Measurements from ENCODE around the gene ASPM. TPM values are rescaled to one million over a fixed set of nuclear protein-coding genes. Genes with fewer than 3 reads are reported as not detected.

The ASPM gene
- polyA plus RNA-seq, 1 of the 3 experiments (the other 2 are of a cell fraction), result 3.0 TPM

DNA sequence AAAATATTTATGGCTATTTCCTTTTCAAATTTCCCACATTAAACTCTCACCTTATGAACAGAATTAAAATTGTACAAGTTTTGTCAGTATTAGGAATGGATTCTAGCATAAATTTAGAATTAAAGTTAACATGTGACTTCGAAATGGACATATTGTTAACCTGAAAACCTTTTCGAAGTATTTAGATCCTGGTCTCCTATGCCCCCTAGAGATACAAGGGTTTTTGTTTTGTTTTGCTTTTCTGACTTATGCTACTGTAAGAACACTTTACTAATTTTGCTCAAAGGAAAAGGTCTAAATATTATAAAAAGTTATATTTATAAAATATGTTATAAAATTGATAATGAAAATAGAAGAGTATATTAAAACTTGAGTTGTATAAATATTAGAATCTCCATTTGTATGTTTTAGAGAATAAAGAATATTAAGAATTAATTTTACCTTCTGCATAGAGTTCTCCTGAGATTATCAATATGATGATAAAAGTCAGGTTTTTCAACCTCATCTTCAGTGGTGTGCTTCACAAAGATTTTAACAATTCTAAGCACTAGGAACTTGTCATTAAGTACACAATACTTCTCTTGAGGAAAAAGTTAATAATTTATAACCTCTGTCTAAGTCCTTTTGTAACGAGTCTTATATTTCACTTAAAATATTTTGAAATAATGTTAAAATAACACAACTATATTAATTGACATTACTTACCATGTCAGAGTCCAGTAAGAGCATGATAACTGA lies 79.6 kb downstream of the ASPM start, which contains the start of gene F13B:
Gene F13B, minus strand, starts transcription at position 542 of the 738 bp plus-strand sequence. Its CDS starts 37 bp downstream, at position 505.
- no peaks in the 10 kb centered on the region for H3K9me2 ChIP-seq
- H3K36me3 ChIP-seq (replicated peaks in 1 of 2; ENCODE audit: control insufficient read depth in 1 of 2, insufficient read depth in 2 of 2, low read length in 1 of 2), result no peaks in the 10 kb centered on the region
- no peak within 1 kb of the TSS for H3K4me3 ChIP-seq (ENCODE audit: low read depth in 2 of 2, low read length in 1 of 2)
- CTCF ChIA-PET, result interaction anchor here (1.0 kb wide), 1 partner anchor 29 kb away, joined by 3 read pairs; no protein-coding TSS in a partner anchor
- no peaks in the 10 kb centered on the region for H3K4me1 ChIP-seq (ENCODE audit: control insufficient read depth in 1 of 2, insufficient read depth in 2 of 2, low read depth in 1 of 2, low read length in 1 of 2)
- H4K20me1 ChIP-seq (ENCODE audit: insufficient read depth), result no peaks in the 10 kb centered on the region
- H3K4me2 ChIP-seq, result no peak within 1 kb of the TSS
- H3K27me3 ChIP-seq (ENCODE audit: insufficient read depth), result no peaks in the 10 kb centered on the region
- H3K9ac ChIP-seq, result no peak within 1 kb of the TSS
- no peaks in the 10 kb centered on the region for H3K79me2 ChIP-seq (ENCODE audit: insufficient read depth)
- no peaks in the 10 kb centered on the region for H3F3A ChIP-seq (replicated peaks; ENCODE audit: insufficient read depth)
- POLR2A ChIA-PET, result no interaction called here
- no peak for TF ChIP-seq GABPA (IDR thresholded peaks at IDR 0.05; ENCODE audit: low read depth)
- TF ChIP-seq, protein P1, sequence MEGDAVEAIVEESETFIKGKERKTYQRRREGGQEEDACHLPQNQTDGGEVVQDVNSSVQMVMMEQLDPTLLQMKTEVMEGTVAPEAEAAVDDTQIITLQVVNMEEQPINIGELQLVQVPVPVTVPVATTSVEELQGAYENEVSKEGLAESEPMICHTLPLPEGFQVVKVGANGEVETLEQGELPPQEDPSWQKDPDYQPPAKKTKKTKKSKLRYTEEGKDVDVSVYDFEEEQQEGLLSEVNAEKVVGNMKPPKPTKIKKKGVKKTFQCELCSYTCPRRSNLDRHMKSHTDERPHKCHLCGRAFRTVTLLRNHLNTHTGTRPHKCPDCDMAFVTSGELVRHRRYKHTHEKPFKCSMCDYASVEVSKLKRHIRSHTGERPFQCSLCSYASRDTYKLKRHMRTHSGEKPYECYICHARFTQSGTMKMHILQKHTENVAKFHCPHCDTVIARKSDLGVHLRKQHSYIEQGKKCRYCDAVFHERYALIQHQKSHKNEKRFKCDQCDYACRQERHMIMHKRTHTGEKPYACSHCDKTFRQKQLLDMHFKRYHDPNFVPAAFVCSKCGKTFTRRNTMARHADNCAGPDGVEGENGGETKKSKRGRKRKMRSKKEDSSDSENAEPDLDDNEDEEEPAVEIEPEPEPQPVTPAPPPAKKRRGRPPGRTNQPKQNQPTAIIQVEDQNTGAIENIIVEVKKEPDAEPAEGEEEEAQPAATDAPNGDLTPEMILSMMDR (IDR thresholded peaks at IDR 0.05), result 0 out of 2 replicates have a peak, but pooled peaks have one; percentile 19
- TF ChIP-seq RAD21 (IDR thresholded peaks at IDR 0.05; ENCODE audit: low read length), result peak; percentile 36
- no peak for DNase-seq
- WGBS (ENCODE audit: low lambda C conversion rate), result 42% methylated on average over 3 of the region's 3 CpGs
- H2AFZ ChIP-seq (ENCODE audit: low read depth), result no peak within 1 kb of the TSS
- H3K9me3 ChIP-seq, result no peaks in the 10 kb centered on the region; the same call in 1 of the 2 replicates
- H3K27ac ChIP-seq (ENCODE audit: low read depth in 2 of 2, low read length in 1 of 2), result no peak within 1 kb of the TSS

DNA sequence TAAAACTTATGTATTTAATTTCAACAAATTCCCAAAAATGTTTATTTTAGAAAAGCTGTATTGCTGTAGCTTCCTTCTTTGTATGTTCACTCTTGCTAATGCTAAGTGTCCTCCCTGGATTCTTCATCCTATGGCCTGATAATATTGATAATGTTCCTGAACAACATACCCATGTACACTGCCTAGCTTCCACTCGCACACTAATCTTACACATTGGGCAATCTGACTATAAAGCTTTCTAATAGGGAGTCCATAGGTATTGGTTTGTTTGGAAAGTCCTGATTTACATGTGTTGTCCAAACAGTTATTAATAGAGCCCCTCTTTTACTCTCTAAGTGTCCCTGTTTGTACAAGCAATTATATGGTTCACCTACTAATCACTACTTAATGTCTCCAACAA lies 80.2 kb downstream of the ASPM start:
- no peak overlapping the region for H3K27ac ChIP-seq (ENCODE audit: low read depth in 2 of 2, low read length in 1 of 2)
- H3K36me3 ChIP-seq (replicated peaks in 1 of 2; ENCODE audit: control insufficient read depth in 1 of 2, insufficient read depth in 2 of 2, low read length in 1 of 2), result no peaks in the 10 kb centered on the region
- H3K4me2 ChIP-seq, result no peak overlapping the region
- no peaks in the 10 kb centered on the region for H3K4me1 ChIP-seq (ENCODE audit: control insufficient read depth in 1 of 2, insufficient read depth in 2 of 2, low read depth in 1 of 2, low read length in 1 of 2)
- CTCF ChIA-PET, result interaction anchor here (1.0 kb wide), 2 partner anchors 29 to 290 kb away, joined by 3 read pairs; no protein-coding TSS in a partner anchor
- H3K27me3 ChIP-seq (ENCODE audit: insufficient read depth), result no peaks in the 10 kb centered on the region
- DNase-seq, result no peak
- H3K9me2 ChIP-seq, result no peaks in the 10 kb centered on the region
- H3K9me3 ChIP-seq, result no peaks in the 10 kb centered on the region
- H2AFZ ChIP-seq (ENCODE audit: low read depth), result no peak overlapping the region
- no peaks in the 10 kb centered on the region for H3F3A ChIP-seq (replicated peaks; ENCODE audit: insufficient read depth)
- no peak for TF ChIP-seq MXI1 (IDR thresholded peaks at IDR 0.05; ENCODE audit: low read depth, low read length)
- no peak for TF ChIP-seq CHD2 (IDR thresholded peaks at IDR 0.05; ENCODE audit: low read length, partially characterized antibody)
- TF ChIP-seq RFX5 (IDR thresholded peaks at IDR 0.05; ENCODE audit: low read length), result no peak
- TF ChIP-seq, protein P2, sequence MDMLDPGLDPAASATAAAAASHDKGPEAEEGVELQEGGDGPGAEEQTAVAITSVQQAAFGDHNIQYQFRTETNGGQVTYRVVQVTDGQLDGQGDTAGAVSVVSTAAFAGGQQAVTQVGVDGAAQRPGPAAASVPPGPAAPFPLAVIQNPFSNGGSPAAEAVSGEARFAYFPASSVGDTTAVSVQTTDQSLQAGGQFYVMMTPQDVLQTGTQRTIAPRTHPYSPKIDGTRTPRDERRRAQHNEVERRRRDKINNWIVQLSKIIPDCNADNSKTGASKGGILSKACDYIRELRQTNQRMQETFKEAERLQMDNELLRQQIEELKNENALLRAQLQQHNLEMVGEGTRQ (IDR thresholded peaks at IDR 0.05; ENCODE audit: borderline replicate concordance, low read depth, low read length), result no peak
- TF ChIP-seq, protein P1 (IDR thresholded peaks at IDR 0.05), result no peak
- TF ChIP-seq FOXJ3 (CRISPR knock-in tag; IDR thresholded peaks at IDR 0.05), result no peak
- no peak for TF ChIP-seq SMC3 (IDR thresholded peaks at IDR 0.05; ENCODE audit: low read depth, low read length)
- no peak overlapping the region for H3K9ac ChIP-seq
- no peaks in the 10 kb centered on the region for H3K79me2 ChIP-seq (ENCODE audit: insufficient read depth)
- POLR2A ChIA-PET, result no interaction called here
- H4K20me1 ChIP-seq (ENCODE audit: insufficient read depth), result no peaks in the 10 kb centered on the region
- H3K4me3 ChIP-seq (ENCODE audit: low read depth in 2 of 2, low read length in 1 of 2), result no peak overlapping the region
- WGBS (ENCODE audit: low lambda C conversion rate), result 89% methylated on average over 1 of the region's 1 CpG
